ENCODE measurements around the gene LRWD1.
"Not testable (repeated sequence)": the region's sequence is repeated elsewhere in the genome, so short reads cannot be mapped to it uniquely, and the experiment has no call there.

DNA sequence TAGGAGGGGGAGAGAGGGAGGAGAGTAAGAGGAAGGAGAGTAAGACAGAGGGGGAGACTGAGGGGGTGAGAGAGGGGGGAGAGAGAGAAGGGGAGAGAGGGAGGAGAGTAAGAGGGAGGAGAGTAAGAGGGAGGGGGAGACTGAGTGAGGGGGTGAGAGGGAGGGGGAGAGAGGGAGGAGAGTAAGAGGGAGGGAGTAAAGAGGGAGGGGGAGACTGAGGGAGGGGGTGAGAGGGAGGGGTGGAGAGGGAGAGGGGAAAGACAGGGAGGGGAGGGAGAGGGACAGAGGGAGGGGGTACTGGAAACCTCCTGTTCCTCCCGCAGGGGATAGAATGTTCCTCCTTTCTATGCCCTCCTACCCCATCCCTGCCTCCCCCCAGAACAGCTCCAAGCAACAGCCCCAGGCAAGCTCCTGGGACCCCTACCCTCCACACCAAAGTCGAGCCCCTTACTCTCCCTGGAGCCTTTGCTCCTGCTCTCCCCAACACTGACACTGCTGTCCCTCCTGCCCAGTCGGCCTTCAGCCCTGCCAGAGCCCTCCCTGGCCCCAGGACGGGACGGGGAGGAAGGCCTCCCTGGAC lies 47.9 kb downstream of the LRWD1 start:
- not testable (repeated sequence) for TF ChIP-seq ZNF121 (CRISPR knock-in tag; conservative IDR thresholded peaks at IDR 0.05); CREB1 (IDR thresholded peaks at IDR 0.05); CREB1 (CRISPR knock-in tag; IDR thresholded peaks at IDR 0.05); EZH2 (IDR thresholded peaks at IDR 0.05; ENCODE audit: borderline replicate concordance, low read depth, low read length); HBP1 (CRISPR knock-in tag; IDR thresholded peaks at IDR 0.05); REST (IDR thresholded peaks at IDR 0.05; ENCODE audit: borderline replicate concordance); REST (CRISPR knock-in tag; IDR thresholded peaks at IDR 0.05; ENCODE audit: low read depth); ZNF280A (IDR thresholded peaks at IDR 0.05; ENCODE audit: low read depth, partially characterized antibody); ATF6 (CRISPR knock-in tag; IDR thresholded peaks at IDR 0.05); CTCF (IDR thresholded peaks at IDR 0.05 in 2 of 3, conservative IDR thresholded peaks at IDR 0.05 in 1 of 3; ENCODE audit: insufficient read depth in 2 of 3, low read depth in 1 of 3, low read length in 3 of 3); POLR2AphosphoS5 (IDR thresholded peaks at IDR 0.05; ENCODE audit: control insufficient read depth, insufficient read depth, low read depth, low read length); E2F6 (IDR thresholded peaks at IDR 0.05; ENCODE audit: borderline replicate concordance in 1 of 2, extremely low read depth in 1 of 2, insufficient read depth in 1 of 2, insufficient read length in 1 of 2, low read depth in 1 of 2, low read length in 1 of 2, poor library complexity in 1 of 2, severe bottlenecking in 1 of 2); BCL6 (CRISPR knock-in tag; IDR thresholded peaks at IDR 0.05); EP300 (IDR thresholded peaks at IDR 0.05; ENCODE audit: low read length)
- peak; percentile 70; the same call in 1 of the 2 replicates for TF ChIP-seq ZBTB7A (IDR thresholded peaks at IDR 0.05; ENCODE audit: borderline replicate concordance, control insufficient read depth, low read depth, low read length)

Data from K562 (cell line).